Mesendoderm (in vitro differentiated cells): ENCODE data around the gene UNC79.
A peak's percentile ranks its signal among the peaks of the same experiment; 100 is the strongest.

Source experiments
- DNase-seq: peaks from one replicate; pipeline ENCODE4 v3.0.0; 2013
- H2AK5ac ChIP-seq: 2 replicates; pipeline ENCODE4 v1.6.1; 2013; ENCODE audit warnings: low read length, inconsistent platforms
- H2BK120ac ChIP-seq: 2 replicates; pipeline ENCODE4 v1.6.1; 2013; ENCODE audit warnings: low read depth, mild to moderate bottlenecking, low read length, moderate library complexity, mixed read lengths
- H2BK15ac ChIP-seq: replicated peaks from 2 replicates; pipeline ENCODE4 v1.6.1; 2013; ENCODE audit warnings: low read depth, mild to moderate bottlenecking, moderate library complexity
- H2BK5ac ChIP-seq: 2 replicates; pipeline ENCODE4 v1.6.1; 2013; ENCODE audit warnings: low read length, inconsistent platforms
- H3K18ac ChIP-seq: 2 replicates; pipeline ENCODE4 v1.6.1; 2013; ENCODE audit warnings: mild to moderate bottlenecking, low read length, mixed read lengths
- H3K23ac ChIP-seq: one replicate; pipeline ENCODE4 v1.6.1; 2013; ENCODE audit warnings: low read length
- H3K27ac ChIP-seq: 2 replicates; pipeline ENCODE4 v1.5.1; 2013; ENCODE audit warnings: low read depth, mild to moderate bottlenecking, inconsistent platforms, low read length, moderate library complexity
- H3K27me3 ChIP-seq: 2 replicates; pipeline ENCODE4 v1.6.1; 2013; ENCODE audit warnings: low read length, control low read depth, mild to moderate bottlenecking, inconsistent platforms; ENCODE audit not compliant: insufficient read depth, poor library complexity
- H3K36me3 ChIP-seq: 2 replicates; pipeline ENCODE4 v1.6.1; 2013; ENCODE audit warnings: low read length, inconsistent platforms; ENCODE audit not compliant: control insufficient read depth, insufficient read depth
- H3K4ac ChIP-seq: one replicate; pipeline ENCODE4 v1.6.1; 2013; ENCODE audit warnings: low read depth, mild to moderate bottlenecking, low read length, moderate library complexity
- H3K4me1 ChIP-seq: 2 replicates; pipeline ENCODE4 v1.6.1; 2013; ENCODE audit warnings: low read depth, low read length, inconsistent platforms; ENCODE audit not compliant: control insufficient read depth
- H3K4me2 ChIP-seq: 2 replicates; pipeline ENCODE4 v1.6.1; 2013; ENCODE audit warnings: low read length
- H3K4me3 ChIP-seq: 2 replicates; pipeline ENCODE4 v1.5.1; 2013; ENCODE audit warnings: mild to moderate bottlenecking, low read length
- H3K56ac ChIP-seq: one replicate; pipeline ENCODE4 v1.6.1; 2013; ENCODE audit warnings: low read length
- H3K79me1 ChIP-seq: 2 replicates; pipeline ENCODE4 v1.6.1; 2013; ENCODE audit warnings: low read length, inconsistent platforms
- H3K79me2 ChIP-seq: 2 replicates; pipeline ENCODE4 v1.6.1; 2013; ENCODE audit warnings: mild to moderate bottlenecking, low read length; ENCODE audit not compliant: control insufficient read depth, insufficient read depth
- H3K9ac ChIP-seq: 2 replicates; pipeline ENCODE4 v1.6.1; 2013; ENCODE audit warnings: low read length, inconsistent platforms
- H4K5ac ChIP-seq: one replicate; pipeline ENCODE4 v1.6.1; 2013; ENCODE audit warnings: low read length
- H4K8ac ChIP-seq: one replicate; pipeline ENCODE4 v1.6.1; 2013; ENCODE audit warnings: low read depth, mild to moderate bottlenecking, control low read depth, low read length, moderate library complexity
- WGBS: extraction: QIAGEN DNeasy Blood & Tissue Kit; methylation state at CpG from one replicate; pipeline ENCODE4 v1.1.7; 2013; ENCODE audit warnings: low lambda C conversion rate, missing lambda C conversion rate; ENCODE audit not compliant: insufficient coverage; ENCODE audit errors: extremely low coverage; 5-methylcytosine and 5-hydroxymethylcytosine counted together

UNC79 gene

DNA sequence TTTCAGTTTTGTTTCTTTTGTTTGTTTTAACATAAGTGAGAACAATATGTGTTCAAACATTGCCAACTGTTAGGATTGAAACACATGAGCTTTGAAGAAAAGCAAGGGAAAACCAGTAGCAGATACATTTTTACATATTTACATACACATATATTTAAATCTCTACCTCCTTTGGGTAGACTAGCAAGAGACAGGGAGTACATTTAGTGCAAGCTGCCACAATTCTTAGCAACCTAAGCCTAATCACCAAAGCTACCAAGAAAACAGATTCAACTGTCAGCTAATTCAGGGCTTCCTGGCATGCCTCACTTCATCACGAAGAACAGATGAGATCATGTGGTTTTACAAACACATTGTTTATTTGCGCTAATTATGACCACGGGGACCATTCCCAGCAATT lies 214.5 kb downstream of the UNC79 start:
- Histone ChIP-seq H3K79me2 (no peaks in the 10 kb centered on the region), H2BK120ac (no peak overlapping the region), H2BK15ac (no peak overlapping the region), H3K27me3 (no peaks in the 10 kb centered on the region), H2AK5ac (no peak overlapping the region), H2BK5ac (no peak overlapping the region), H3K4me3 (no peak overlapping the region), H3K23ac (no peak overlapping the region), H3K27ac (no peak overlapping the region), H3K9ac (no peak overlapping the region), H3K79me1 (no peaks in the 10 kb centered on the region), H3K4me2 (no peak overlapping the region), H4K5ac (no peak overlapping the region), H3K36me3 (no peaks in the 10 kb centered on the region), H4K8ac (no peak overlapping the region), H3K4me1 (no peaks in the 10 kb centered on the region), H3K18ac (no peak overlapping the region), H3K4ac (no peak overlapping the region), H3K56ac (no peak overlapping the region)
- no peak for DNase-seq
- WGBS: no CpG with 5 or more reads among the region's 3 CpGs

- no peak overlapping the region for H2BK120ac ChIP-seq
- no peak overlapping the region for H3K23ac ChIP-seq
- no peak overlapping the region for H2AK5ac ChIP-seq
- no CpG with 5 or more reads among the region's 5 CpGs for WGBS
- no peak overlapping the region for H3K18ac ChIP-seq
- no peak overlapping the region for H3K4ac ChIP-seq
- H3K4me3 ChIP-seq: no peak overlapping the region
- no peak overlapping the region for H4K5ac ChIP-seq
- H3K36me3 ChIP-seq: no peaks in the 10 kb centered on the region
- H3K79me2 ChIP-seq: no peaks in the 10 kb centered on the region
- no peak overlapping the region for H3K56ac ChIP-seq
- H3K27ac ChIP-seq: no peak overlapping the region
- H2BK15ac ChIP-seq: no peak overlapping the region
- no peak overlapping the region for H4K8ac ChIP-seq
- peak; percentile 65 for DNase-seq
- H3K27me3 ChIP-seq: no peaks in the 10 kb centered on the region
- no peaks in the 10 kb centered on the region for H3K4me1 ChIP-seq
- H2BK5ac ChIP-seq: no peak overlapping the region
- no peaks in the 10 kb centered on the region for H3K79me1 ChIP-seq
- H3K9ac ChIP-seq: no peak overlapping the region
- no peak overlapping the region for H3K4me2 ChIP-seq
Measured at GRCh38 chr14:93648440-93649168, 217.9 kb downstream of the UNC79 start.

DNA sequence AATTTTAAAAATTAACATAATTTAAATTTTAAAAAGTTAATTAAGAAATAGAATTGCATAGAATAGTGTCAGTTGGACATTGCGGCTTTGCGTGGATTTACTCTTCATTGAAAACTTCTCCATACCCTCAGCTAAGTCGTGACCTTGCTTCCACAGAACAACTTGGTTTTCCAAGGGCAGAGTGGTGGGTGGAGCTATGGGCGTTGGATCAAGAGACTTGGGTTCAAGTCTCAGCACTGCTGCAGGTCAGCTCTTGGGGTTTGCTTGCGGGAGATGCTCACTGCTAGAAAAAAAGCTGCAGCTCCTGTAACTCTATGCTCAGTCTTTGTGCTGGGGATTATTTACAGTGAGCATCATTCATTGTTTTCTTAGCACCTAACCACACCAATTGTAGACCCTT lies 223.9 kb downstream of the UNC79 start:
- Histone ChIP-seq H3K18ac (no peak overlapping the region), H3K27me3 (no peaks in the 10 kb centered on the region), H3K4me2 (no peak overlapping the region), H3K4me1 (no peaks in the 10 kb centered on the region), H3K79me2 (no peaks in the 10 kb centered on the region), H2BK5ac (no peak overlapping the region), H2BK120ac (no peak overlapping the region), H3K4me3 (no peak overlapping the region), H3K4ac (no peak overlapping the region), H3K27ac (no peak overlapping the region), H3K9ac (no peak overlapping the region), H2BK15ac (no peak overlapping the region), H3K23ac (no peak overlapping the region), H3K36me3 (no peaks in the 10 kb centered on the region), H3K79me1 (no peaks in the 10 kb centered on the region), H3K56ac (no peak overlapping the region), H4K5ac (no peak overlapping the region), H2AK5ac (no peak overlapping the region), H4K8ac (no peak overlapping the region)
- WGBS: no CpG with 5 or more reads among the region's 5 CpGs
- DNase-seq: peak; percentile 21

- H3K4me2 ChIP-seq: no peak overlapping the region
- H2AK5ac ChIP-seq: no peak overlapping the region
- no peaks in the 10 kb centered on the region for H3K79me1 ChIP-seq
- H3K18ac ChIP-seq: no peak overlapping the region
- DNase-seq: peak; percentile 82
- H3K4me3 ChIP-seq: no peak overlapping the region
- no peak overlapping the region for H2BK120ac ChIP-seq
- H4K8ac ChIP-seq: no peak overlapping the region
- H3K36me3 ChIP-seq: no peaks in the 10 kb centered on the region
- no peak overlapping the region for H3K23ac ChIP-seq
- WGBS: no CpG with 5 or more reads among the region's 10 CpGs
- H3K27me3 ChIP-seq: no peaks in the 10 kb centered on the region
- no peak overlapping the region for H2BK5ac ChIP-seq
- H4K5ac ChIP-seq: no peak overlapping the region
- no peak overlapping the region for H3K27ac ChIP-seq
- no peak overlapping the region for H3K4ac ChIP-seq
- H3K4me1 ChIP-seq: no peaks in the 10 kb centered on the region
- H3K79me2 ChIP-seq: no peaks in the 10 kb centered on the region
- H3K56ac ChIP-seq: peak overlapping the region; percentile 25
- H2BK15ac ChIP-seq: no peak overlapping the region
- H3K9ac ChIP-seq: no peak overlapping the region
Measured at GRCh38 chr14:93655078-93655750, 224.5 kb downstream of the UNC79 start.

DNA sequence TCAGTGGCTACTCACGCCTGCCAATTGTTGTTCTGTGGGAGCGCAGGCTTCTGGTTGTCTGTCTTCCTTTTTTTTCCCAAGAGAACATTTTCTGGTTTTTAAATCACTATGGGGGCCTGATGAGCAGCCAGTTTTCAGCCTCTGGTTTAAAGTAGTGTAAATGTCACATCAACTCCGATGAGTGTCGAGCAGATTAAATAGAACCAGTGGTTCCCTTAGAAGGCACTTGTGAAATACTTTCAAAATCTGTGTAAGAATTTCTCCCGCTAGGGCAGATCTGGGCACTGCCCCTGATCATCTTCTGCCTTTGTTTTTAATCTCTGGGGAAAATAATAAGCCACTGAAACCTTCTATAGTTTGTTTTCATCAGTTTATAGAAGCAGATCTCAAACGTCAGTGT lies 227.1 kb downstream of the UNC79 start:
- Histone ChIP-seq H2BK120ac (no peak overlapping the region), H3K4me3 (no peak overlapping the region), H3K4ac (no peak overlapping the region), H2BK5ac (no peak overlapping the region), H3K4me1 (no peaks in the 10 kb centered on the region), H3K79me2 (no peaks in the 10 kb centered on the region), H3K27ac (no peak overlapping the region), H4K8ac (peak overlapping the region; percentile 56), H2AK5ac (no peak overlapping the region), H3K56ac (no peak overlapping the region), H3K18ac (no peak overlapping the region), H4K5ac (no peak overlapping the region), H3K36me3 (no peaks in the 10 kb centered on the region), H3K4me2 (no peak overlapping the region), H3K79me1 (no peaks in the 10 kb centered on the region), H3K9ac (no peak overlapping the region), H2BK15ac (no peak overlapping the region), H3K23ac (no peak overlapping the region), H3K27me3 (no peaks in the 10 kb centered on the region)
- WGBS: no CpG with 5 or more reads among the region's 6 CpGs
- no peak for DNase-seq

- Histone ChIP-seq H3K4me2 (no peak overlapping the region), H3K56ac (no peak overlapping the region), H3K9ac (no peak overlapping the region), H2AK5ac (no peak overlapping the region), H3K4ac (no peak overlapping the region), H3K79me1 (no peaks in the 10 kb centered on the region), H3K4me1 (no peaks in the 10 kb centered on the region), H3K27ac (no peak overlapping the region), H3K18ac (no peak overlapping the region), H3K27me3 (no peaks in the 10 kb centered on the region), H3K79me2 (no peaks in the 10 kb centered on the region), H2BK5ac (no peak overlapping the region), H3K23ac (no peak overlapping the region), H2BK15ac (no peak overlapping the region), H4K8ac (no peak overlapping the region), H2BK120ac (no peak overlapping the region), H3K36me3 (no peaks in the 10 kb centered on the region), H3K4me3 (no peak overlapping the region), H4K5ac (no peak overlapping the region)
- no peak for DNase-seq
Measured at GRCh38 chr14:93663317-93663716, 232.6 kb downstream of the UNC79 start.
